ENCODE measurements around the gene GALNT17. TPM values are rescaled to one million over a fixed set of nuclear protein-coding genes. Genes with fewer than 3 reads are reported as not detected.

Gene GALNT17
- total RNA-seq, 3 donors from 2014 or later = 1.2 to 9.9 (median 3.3) TPM

- no peaks in the 10 kb centered on the region for H3K36me3 ChIP-seq
- H3K4me1 ChIP-seq = no peaks in the 10 kb centered on the region
- peaks cover 0 to 36% of the 10 kb centered on the region in 2 donors for H3K27me3 ChIP-seq
- no peak overlapping the region for H3K27ac ChIP-seq
- no peak for DNase-seq (ENCODE audit: low spot score in 2 of 2)
- TF ChIP-seq POLR2A (IDR thresholded peaks at IDR 0.05) (no peak), CTCF (IDR thresholded peaks at IDR 0.05) (no peak), POLR2AphosphoS5 (IDR thresholded peaks at IDR 0.05) (no peak)
- intact Hi-C loops (cut with DNase I; ENCODE audit: low total_unique reads) = no loop called here
- H3K4me3 ChIP-seq = peak overlapping the region; percentile 54 to 70 (median 57)
- H3K9me3 ChIP-seq = no peaks in the 10 kb centered on the region
These were observed 660 bp downstream of the GALNT17 start for GRCh38 chr7:71132377-71133231.

DNA sequence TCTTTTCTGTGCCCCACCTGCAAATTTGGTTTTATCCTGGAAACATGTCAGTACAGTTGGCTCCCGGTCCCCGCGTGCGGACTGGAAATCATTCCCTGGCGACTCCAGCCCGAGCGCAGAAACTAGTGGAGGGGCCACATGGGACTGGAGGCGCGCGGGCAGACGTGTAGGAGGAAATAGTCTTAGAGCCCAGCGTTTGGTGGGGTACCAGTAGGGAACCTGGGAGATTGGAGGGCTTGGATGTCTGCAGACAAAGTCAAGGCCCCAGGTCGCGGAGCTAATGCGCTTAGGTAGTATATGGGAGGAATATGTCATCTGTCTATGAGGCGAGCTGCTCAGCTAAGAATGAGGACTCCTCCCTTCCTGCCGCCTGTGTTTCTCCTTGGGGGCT is 1.3 kb downstream of the GALNT17 start:
- Histone ChIP-seq H3K4me3 (peak overlapping the region; percentile 54 to 70 (median 57)), H3K27me3 (peaks cover 0 to 36% of the 10 kb centered on the region in 2 donors), H3K27ac (no peak overlapping the region), H3K9me3 (no peaks in the 10 kb centered on the region), H3K4me1 (no peaks in the 10 kb centered on the region), H3K36me3 (no peaks in the 10 kb centered on the region)
- intact Hi-C loops (cut with DNase I; ENCODE audit: low total_unique reads) = no loop called here
- DNase-seq (ENCODE audit: low spot score in 2 of 2) = no peak
- no peak for TF ChIP-seq CTCF (IDR thresholded peaks at IDR 0.05)
- TF ChIP-seq POLR2AphosphoS5 (IDR thresholded peaks at IDR 0.05) = no peak
- TF ChIP-seq POLR2A (IDR thresholded peaks at IDR 0.05) = no peak

- Histone ChIP-seq H3K36me3 (no peaks in the 10 kb centered on the region), H3K4me1 (no peaks in the 10 kb centered on the region), H3K27ac (no peak overlapping the region), H3K27me3 (peaks cover 0 to 36% of the 10 kb centered on the region in 2 donors), H3K4me3 (peak overlapping the region in 1 of 3 donors; percentile 54), H3K9me3 (no peaks in the 10 kb centered on the region)
- TF ChIP-seq CTCF (IDR thresholded peaks at IDR 0.05) = no peak
- TF ChIP-seq POLR2A (IDR thresholded peaks at IDR 0.05) = no peak
- no peak for TF ChIP-seq POLR2AphosphoS5 (IDR thresholded peaks at IDR 0.05)
- intact Hi-C loops (cut with DNase I; ENCODE audit: low total_unique reads) = no loop called here
- DNase-seq (ENCODE audit: low spot score in 2 of 2) = no peak
These were observed 1.9 kb downstream of the GALNT17 start for GRCh38 chr7:71133856-71134255.

GRCh38 chr7:71135116-71135515 is 3.2 kb downstream of the GALNT17 start:
- intact Hi-C loops (cut with DNase I; ENCODE audit: low total_unique reads) = no loop called here
- TF ChIP-seq POLR2AphosphoS5 (IDR thresholded peaks at IDR 0.05) (no peak), CTCF (IDR thresholded peaks at IDR 0.05) (no peak), POLR2A (IDR thresholded peaks at IDR 0.05) (no peak)
- no peak overlapping the region for H3K27ac ChIP-seq

DNA sequence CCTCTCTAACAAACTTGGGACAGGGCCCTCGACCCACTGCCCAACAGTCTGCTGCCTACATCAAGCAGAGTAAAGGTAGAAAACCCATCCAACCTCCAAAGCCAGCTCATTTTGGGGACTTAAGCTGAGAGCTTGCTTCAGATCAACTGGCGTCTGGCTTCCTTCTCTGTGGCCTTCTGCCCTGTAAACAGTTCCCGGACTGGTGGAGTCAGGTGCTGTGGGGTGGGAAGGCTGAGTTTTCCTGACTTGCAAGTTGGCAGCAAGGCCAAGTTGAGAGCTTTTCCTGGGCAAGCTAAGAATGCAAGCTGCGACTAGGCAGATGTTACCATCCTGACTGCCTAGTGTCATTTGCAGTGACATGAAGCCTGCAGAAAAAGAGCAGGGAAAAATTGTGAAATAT is 3.7 kb downstream of the GALNT17 start:
- DNase-seq (ENCODE audit: low spot score in 2 of 2) = no peak
- Histone ChIP-seq H3K9me3 (no peaks in the 10 kb centered on the region), H3K36me3 (no peaks in the 10 kb centered on the region), H3K27me3 (peaks cover 0 to 26% of the 10 kb centered on the region in 2 donors), H3K4me1 (no peaks in the 10 kb centered on the region), H3K27ac (no peak overlapping the region), H3K4me3 (no peak overlapping the region)
- intact Hi-C loops (cut with DNase I; ENCODE audit: low total_unique reads) = no loop called here
- TF ChIP-seq POLR2AphosphoS5 (IDR thresholded peaks at IDR 0.05) = no peak
- TF ChIP-seq CTCF (IDR thresholded peaks at IDR 0.05) = no peak
- TF ChIP-seq POLR2A (IDR thresholded peaks at IDR 0.05) = no peak

More at GRCh38 chr7:71135116-71135515, 3.2 kb downstream of the GALNT17 start:
- H3K36me3 ChIP-seq = no peaks in the 10 kb centered on the region
- DNase-seq (ENCODE audit: low spot score in 2 of 2) = no peak
- H3K9me3 ChIP-seq = no peaks in the 10 kb centered on the region
- H3K27me3 ChIP-seq = peaks cover 0 to 31% of the 10 kb centered on the region in 2 donors
- H3K4me1 ChIP-seq = no peaks in the 10 kb centered on the region
- no peak overlapping the region for H3K4me3 ChIP-seq

Data from breast epithelium (tissue), 4 donors.